ENCODE results near the gene CAPZB.
A peak's percentile ranks its signal among the peaks of the same experiment; 100 is the strongest.

CAPZB gene

GRCh38 chr1:19324665-19324990, 160.7 kb downstream of the CAPZB start:
- no peak for DNase-seq

- DNase-seq, result no peak
These were observed 161.2 kb downstream of the CAPZB start for GRCh38 chr1:19323987-19324664.

GRCh38 chr1:19322481-19322880, 162.9 kb downstream of the CAPZB start:
- DNase-seq, result no peak

- no peak for DNase-seq
These were observed 164.3 kb downstream of the CAPZB start for GRCh38 chr1:19321071-19321470.

DNA sequence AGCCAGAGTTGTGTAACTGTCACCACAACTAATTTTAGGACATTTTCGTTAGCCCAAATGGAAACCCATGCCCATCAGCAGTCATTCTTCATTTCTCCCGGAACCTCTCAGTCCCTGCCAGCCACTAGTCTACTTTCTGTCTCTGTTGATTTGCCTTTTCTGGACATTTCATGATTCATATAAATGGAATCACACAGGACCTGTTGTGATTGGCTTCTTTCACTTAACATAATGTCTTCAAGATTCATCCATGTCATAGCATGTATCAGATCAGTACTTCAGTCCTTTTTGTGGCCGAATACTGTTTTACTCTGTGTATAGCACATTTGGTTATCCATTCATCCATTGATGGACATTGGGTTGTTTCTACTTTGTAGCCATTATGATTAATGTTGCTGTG, 166.1 kb downstream of the CAPZB start:
- DNase-seq, result no peak

GRCh38 chr1:19317126-19317910, 168.0 kb downstream of the CAPZB start:
- DNase-seq, result no peak

DNA sequence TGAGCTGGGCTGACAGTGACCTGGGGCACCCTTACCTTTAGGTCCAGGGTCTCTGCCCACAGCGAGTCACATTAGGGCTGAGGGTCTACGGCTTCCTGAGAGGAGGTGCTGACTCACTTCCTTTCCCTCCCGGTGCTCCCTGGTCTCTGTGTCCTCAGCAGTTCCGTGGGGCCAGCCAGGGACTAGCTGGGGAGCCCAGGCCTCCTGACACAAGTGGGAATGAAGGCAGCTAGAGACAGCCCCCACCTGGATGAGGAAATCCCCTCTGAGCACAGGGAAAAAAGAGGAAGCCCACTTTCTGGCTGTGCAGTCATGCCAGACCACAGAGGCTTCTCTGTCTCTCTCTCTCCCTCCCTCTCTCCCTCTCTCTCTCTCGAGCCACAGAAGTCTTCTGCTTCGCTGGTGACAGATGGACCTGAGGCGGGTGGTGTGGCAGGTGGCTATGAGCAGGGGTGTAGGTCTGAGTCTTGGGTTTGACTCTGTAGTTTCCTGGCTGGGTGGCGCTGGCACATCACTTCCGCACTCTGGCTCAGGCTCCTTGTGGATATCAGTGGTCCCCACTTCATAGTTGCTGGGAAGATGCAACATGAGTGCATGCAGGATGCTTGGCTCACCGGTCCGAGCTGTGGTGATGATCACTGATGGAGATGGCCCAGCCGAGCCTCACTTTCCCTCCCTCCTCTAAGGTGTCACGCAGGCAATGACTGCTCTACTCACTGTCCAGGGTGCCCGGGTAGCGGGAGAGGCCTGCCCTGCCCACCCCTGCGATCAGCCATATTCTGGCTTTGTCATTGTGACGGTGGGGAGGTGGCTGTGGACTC, 169.8 kb downstream of the CAPZB start:
- no peak for DNase-seq

- no peak for DNase-seq
These were observed 171.1 kb downstream of the CAPZB start for GRCh38 chr1:19313961-19314882.

DNA sequence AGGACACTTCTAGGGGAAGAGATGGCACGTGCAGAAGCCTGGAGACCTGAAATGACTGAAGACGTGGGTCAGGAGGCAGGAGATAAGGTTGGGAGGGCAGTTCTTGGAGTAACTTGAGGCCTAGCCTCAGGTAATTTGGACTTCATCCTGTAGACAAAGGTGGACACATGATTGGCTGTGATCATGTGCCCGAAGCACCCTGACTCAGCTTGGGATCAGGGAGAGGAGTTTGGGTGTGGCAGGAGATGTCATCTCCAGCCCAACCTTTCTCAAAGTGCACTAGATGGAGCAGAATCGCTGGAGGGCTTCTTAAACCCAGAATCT, 171.7 kb downstream of the CAPZB start:
- no peak for DNase-seq

GRCh38 chr1:19312782-19313635, 172.3 kb downstream of the CAPZB start:
- DNase-seq, result no peak

DNA sequence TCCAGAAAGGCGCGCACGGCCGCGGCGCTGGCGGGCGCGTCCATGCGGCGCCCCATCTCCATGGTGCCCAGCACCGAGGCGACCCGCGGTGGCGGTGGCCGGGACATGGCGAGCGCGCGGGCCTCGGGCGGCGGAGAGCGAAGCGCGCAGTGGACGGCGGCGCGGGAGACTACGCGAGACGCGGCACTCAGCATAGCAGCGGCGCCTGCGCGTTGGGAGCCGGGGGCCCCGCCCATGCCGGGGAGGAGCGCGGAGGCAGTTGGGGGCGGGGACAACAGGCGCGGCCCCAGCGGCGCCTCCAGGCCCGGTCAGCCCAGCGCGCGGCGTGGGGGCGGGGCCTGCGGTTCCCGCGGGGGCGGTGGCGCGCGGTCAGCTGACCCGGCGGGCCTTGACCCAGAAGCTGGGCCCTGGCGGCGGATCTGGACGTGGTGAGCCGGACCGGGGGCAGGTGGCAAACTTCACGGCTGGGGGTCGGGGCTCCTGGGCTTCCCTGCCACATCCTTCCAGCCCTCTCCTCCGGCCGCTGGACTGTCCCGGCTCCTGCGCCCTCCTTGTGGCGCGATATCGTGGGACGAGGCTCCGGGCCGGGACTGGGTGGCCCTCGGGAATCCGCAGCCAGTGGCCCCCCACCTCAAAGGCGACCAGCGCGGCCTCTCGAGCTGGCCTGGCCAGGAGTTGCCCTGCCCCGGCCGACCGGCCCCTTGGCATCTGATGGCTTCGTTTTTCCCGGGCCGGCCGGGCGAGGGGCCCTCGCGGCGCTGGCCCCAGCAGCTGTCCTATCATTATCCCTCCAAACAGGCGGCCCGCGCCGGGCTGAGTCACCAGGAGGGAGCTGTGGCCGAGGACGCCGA, 173.2 kb downstream of the CAPZB start, which contains the start of the genes AKR7A2 and SLC66A1:
Gene AKR7A2, minus strand, starts transcription at position 214 of the 851 bp plus-strand sequence. Its CDS starts 20 bp downstream, at position 194.
Gene SLC66A1, plus strand, starts transcription at position 396 of the 851 bp plus-strand sequence. CDS start 5,352 bp downstream, outside the sequence.
- peak; percentile 86 for DNase-seq

GRCh38 chr1:19311503-19311930, 173.8 kb downstream of the CAPZB start:
- no peak for DNase-seq

DNA sequence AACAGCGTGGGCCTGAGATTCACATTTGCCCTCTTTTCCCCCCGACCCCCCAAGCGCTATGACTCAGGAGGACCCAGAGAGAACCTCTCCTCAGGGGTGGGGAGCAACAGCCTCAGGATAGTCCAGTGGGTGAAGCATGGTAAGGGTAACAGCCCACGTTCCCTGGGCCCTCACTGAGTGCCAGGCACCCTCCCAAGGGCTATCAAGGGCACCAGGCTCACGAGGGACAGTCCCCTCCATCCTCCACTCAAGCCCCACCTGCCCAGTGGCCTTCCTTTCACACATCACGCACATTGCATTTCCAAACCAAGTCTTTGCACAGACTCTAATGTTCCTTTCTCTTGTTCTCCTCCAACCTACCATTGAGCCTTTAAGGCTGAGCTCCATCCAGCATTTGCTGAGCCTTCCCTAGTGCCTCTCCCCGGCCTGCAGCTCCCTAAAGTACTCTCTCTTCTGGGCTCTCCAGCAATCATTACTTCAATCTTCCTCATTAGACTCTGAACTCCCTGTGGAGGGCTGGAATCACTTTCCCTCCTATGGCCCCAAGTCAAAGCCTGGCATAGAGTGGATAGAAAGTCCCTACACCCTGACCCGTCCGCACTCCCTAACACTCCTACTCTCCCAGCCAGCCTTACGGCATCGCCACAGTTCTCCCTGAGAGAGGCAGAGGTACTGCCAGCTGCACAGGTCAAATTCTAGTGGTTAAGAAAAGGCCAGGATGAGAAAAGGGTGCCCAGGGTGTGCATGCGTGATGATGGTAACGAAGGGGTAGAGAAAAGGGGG, 174.4 kb downstream of the CAPZB start:
- DNase-seq, result no peak

GRCh38 chr1:19310061-19310460, 175.3 kb downstream of the CAPZB start:
- no peak for DNase-seq

DNA sequence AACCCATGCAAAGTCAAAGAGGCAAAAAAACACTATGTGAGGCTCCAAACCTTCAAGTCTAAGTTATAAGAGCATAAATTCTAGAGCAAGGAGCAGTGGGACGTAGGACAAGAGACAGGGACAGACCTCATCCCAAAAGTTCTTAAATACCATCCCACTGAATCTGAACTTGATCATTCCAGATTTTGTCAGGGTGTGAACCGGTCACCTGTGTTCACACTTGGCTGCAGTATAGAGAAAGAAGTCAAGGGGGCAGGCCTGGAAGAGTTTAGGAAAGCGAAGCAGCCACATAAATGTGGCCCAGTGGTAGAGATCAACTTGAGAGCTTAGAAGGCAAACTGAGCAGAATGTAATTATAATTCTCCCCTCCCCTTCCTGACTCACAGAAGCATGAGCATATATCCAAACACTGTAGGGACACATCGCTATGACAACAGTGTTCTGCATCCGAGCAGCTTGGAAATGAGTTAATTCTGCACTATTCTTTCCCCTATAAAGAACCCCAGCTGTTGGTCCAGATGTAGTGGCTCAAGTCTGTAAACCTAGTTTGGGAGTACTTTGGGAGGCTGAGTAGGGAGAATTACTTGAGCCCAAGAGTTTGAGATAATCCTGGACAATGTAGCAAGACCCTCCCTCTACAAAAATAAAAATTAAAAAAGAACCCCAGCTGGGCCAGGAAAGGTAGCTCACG, 176.1 kb downstream of the CAPZB start:
- DNase-seq, result no peak

GRCh38 chr1:19308509-19308907, 176.8 kb downstream of the CAPZB start:
- no peak for DNase-seq

DNA sequence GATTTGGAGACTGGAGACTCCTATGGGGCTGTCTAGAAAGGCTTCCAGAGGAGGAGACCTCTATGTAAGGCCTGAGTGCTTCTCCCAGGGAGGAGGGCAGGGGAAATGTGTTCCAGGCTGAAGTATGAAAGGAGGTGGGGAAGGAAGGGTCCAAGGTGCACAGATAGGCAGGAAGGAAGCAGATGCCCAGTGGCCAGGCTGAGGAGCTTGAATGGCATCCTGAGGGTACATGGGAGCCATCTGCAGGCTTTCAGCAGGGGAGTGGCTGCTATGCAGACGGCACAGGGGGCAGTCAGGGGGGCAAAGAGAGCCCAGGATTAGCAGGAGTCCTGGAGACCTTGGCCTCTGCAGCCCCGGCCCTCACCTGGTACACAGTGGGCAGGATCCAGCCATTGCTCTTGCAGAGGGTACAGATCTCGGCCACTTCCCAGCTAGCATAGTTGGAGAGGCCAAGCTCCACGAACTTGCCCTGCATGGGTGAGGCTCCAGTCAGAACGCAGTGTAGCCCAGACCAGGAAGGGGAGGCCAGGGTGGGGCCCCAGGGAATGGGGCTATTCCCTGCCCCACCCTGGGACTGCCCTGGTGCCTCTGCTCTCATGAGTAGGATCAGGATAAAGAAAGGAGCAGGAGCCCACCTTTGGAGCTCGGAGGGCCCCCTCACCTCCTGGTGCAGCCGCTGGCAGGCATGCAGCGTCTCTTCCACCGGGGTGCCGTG, 177.4 kb downstream of the CAPZB start:
- DNase-seq, result no peak

DNA sequence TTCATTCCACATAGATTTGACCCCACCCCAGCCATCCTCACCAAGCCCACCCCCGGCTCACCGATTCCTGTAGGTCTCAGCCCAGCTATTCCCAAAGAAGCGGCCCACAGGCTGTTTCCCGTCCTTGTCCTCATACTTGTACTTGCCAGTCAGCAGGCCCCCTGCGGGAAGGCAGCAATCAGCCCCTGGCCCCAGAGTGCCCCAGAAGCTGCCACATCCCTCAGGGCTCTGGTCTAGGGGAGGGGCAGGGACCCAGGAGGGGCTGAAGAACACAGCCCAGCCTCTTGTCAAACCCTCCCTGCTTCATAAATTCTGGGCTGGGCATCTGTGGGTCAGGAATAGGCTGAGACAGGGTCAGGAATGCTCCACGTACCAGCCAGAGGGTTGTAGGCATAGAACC, 178.4 kb downstream of the CAPZB start:
- DNase-seq, result no peak
